ENCODE data around the gene LUC7L3. TPM values are rescaled to one million over a fixed set of nuclear protein-coding genes. Genes with fewer than 3 reads are reported as not detected.

Gene LUC7L3
- total RNA-seq, 2 experiments from 2014 or later = 184 to 200 TPM

DNA sequence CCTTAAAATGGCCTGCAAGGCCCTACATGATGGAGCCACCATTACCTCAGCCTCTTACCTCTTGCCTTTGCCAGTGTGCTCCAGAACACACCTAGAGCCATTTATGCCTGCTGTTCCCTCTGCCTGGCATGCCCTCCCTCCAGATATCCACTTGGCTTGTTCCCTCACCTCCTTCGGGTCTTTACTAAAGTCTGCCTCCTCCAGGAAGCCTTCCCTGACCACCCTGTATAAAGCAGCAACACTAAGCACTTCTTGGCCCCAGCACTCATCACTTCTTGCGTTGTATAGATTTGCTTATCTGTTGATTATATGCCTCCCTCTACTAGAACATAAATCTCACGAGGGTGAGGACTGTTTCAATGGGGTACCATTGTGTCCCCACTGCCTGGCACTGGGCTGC, 37.0 kb upstream of the LUC7L3 start:
- ATAC-seq (ENCODE audit: low read depth) (no peak), DNase-seq (no peak)
- Mint-ChIP-seq H3K27me3 (peaks cover 16% of the 10 kb centered on the region), H3K27ac (no peak overlapping the region), H3K36me3 (no peaks in the 10 kb centered on the region), H3K4me3 (no peak overlapping the region), H3K4me1 (peaks cover 4% of the 10 kb centered on the region), H3K9me3 (no peaks in the 10 kb centered on the region)
- POLR2A ChIA-PET = no interaction called here

DNA sequence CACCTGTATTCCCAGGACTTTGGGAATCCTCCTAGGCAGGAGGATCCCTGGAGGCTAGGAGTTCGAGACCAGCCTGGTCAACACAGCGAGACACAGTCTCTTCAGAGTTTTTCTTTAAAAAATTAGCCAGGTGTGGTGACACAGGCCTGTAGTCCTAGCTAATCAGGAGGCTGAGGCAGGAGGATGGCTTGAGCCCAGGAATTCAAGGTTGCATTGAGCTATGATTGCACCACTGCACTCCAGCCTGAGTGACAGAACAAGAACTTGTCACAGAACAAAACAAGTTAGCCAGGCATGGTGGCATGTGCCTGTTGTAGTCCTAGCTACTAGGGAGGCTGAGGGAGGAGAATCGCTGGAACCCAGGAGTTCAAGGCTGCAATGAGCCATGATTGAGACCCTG, 36.5 kb upstream of the LUC7L3 start:
- peaks cover 16% of the 10 kb centered on the region for H3K27me3 Mint-ChIP-seq
- H3K27ac Mint-ChIP-seq = no peak overlapping the region
- H3K4me3 Mint-ChIP-seq = no peak overlapping the region
- ATAC-seq (ENCODE audit: low read depth) = no peak
- peaks cover 4% of the 10 kb centered on the region for H3K4me1 Mint-ChIP-seq
- no peak for DNase-seq
- POLR2A ChIA-PET = no interaction called here
- no peaks in the 10 kb centered on the region for H3K36me3 Mint-ChIP-seq
- no peaks in the 10 kb centered on the region for H3K9me3 Mint-ChIP-seq

- ATAC-seq (ENCODE audit: low read depth) (no peak), DNase-seq (no peak)
- POLR2A ChIA-PET = no interaction called here
- Mint-ChIP-seq H3K27ac (no peak overlapping the region), H3K4me1 (peaks cover 4% of the 10 kb centered on the region), H3K36me3 (no peaks in the 10 kb centered on the region), H3K4me3 (no peak overlapping the region), H3K27me3 (peaks cover 16% of the 10 kb centered on the region), H3K9me3 (no peaks in the 10 kb centered on the region)
Observed at GRCh38 chr17:50683434-50684287, 35.7 kb upstream of the LUC7L3 start.

- no peak for DNase-seq
- POLR2A ChIA-PET = no interaction called here
- no peak overlapping the region for H3K27ac Mint-ChIP-seq
- H3K36me3 Mint-ChIP-seq = no peaks in the 10 kb centered on the region
- no peak for ATAC-seq (ENCODE audit: low read depth)
- H3K9me3 Mint-ChIP-seq = no peaks in the 10 kb centered on the region
- H3K4me3 Mint-ChIP-seq = no peak overlapping the region
- peaks cover 16% of the 10 kb centered on the region for H3K27me3 Mint-ChIP-seq
- peaks cover 4% of the 10 kb centered on the region for H3K4me1 Mint-ChIP-seq
Observed at GRCh38 chr17:50684288-50684611, 35.2 kb upstream of the LUC7L3 start.

DNA sequence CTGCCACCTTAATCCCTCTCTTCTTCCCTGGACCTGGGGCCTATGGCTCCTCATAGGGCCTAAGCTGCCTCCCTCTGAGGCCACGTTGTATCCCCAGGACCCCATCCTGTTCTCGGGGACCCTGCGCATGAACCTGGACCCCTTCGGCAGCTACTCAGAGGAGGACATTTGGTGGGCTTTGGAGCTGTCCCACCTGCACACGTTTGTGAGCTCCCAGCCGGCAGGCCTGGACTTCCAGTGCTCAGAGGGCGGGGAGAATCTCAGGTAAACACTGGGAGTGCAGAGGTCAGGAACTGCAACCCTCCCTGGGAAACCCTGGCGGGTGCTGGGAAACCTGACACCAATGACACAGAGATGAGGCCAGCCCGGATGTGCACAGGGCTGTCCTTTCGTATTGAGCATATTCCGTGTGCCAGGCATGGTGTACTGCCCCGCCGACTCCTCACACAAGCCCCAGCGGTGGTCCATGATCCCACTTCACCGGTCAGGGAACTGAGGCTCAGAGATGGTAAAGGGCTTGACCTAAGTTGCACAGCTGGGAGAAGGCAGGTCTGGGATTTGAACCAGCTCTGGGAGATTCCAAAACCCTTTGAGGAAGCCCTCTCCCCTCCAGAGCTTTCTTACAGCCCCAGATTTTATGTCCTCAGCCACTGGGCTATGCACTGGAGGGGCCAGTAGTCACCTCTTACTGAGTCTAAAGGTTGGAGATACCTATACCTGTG, 34.6 kb upstream of the LUC7L3 start:
- POLR2A ChIA-PET = no interaction called here
- DNase-seq = no peak

DNA sequence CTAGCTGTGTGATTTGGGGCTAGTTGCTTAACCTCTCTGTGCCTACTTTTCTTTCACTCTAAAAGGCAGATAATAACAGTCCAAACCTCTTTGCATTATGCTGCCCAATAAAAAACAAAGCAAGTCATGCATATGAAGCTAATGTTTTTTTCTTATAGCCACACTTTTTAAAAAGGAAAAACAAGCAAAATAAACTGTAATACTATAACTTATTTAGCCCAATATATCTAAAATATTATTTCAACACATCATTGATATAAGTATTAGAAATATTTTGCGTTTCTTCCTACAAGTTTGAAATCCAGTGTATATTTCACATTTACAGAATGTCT, 34.1 kb upstream of the LUC7L3 start:
- POLR2A ChIA-PET = no interaction called here
- H3K4me3 Mint-ChIP-seq = no peak overlapping the region
- H3K4me1 Mint-ChIP-seq = peaks cover 4% of the 10 kb centered on the region
- H3K36me3 Mint-ChIP-seq = no peaks in the 10 kb centered on the region
- no peak for ATAC-seq (ENCODE audit: low read depth)
- no peak overlapping the region for H3K27ac Mint-ChIP-seq
- DNase-seq = no peak
- no peaks in the 10 kb centered on the region for H3K9me3 Mint-ChIP-seq
- H3K27me3 Mint-ChIP-seq = peaks cover 16% of the 10 kb centered on the region

More for the DNA sequence above, 34.6 kb upstream of the LUC7L3 start:
- peaks cover 4% of the 10 kb centered on the region for H3K4me1 Mint-ChIP-seq
- no peak overlapping the region for H3K4me3 Mint-ChIP-seq
- peaks cover 16% of the 10 kb centered on the region for H3K27me3 Mint-ChIP-seq
- no peaks in the 10 kb centered on the region for H3K36me3 Mint-ChIP-seq
- no peaks in the 10 kb centered on the region for H3K9me3 Mint-ChIP-seq
- ATAC-seq (ENCODE audit: low read depth) = no peak
- H3K27ac Mint-ChIP-seq = no peak overlapping the region

DNA sequence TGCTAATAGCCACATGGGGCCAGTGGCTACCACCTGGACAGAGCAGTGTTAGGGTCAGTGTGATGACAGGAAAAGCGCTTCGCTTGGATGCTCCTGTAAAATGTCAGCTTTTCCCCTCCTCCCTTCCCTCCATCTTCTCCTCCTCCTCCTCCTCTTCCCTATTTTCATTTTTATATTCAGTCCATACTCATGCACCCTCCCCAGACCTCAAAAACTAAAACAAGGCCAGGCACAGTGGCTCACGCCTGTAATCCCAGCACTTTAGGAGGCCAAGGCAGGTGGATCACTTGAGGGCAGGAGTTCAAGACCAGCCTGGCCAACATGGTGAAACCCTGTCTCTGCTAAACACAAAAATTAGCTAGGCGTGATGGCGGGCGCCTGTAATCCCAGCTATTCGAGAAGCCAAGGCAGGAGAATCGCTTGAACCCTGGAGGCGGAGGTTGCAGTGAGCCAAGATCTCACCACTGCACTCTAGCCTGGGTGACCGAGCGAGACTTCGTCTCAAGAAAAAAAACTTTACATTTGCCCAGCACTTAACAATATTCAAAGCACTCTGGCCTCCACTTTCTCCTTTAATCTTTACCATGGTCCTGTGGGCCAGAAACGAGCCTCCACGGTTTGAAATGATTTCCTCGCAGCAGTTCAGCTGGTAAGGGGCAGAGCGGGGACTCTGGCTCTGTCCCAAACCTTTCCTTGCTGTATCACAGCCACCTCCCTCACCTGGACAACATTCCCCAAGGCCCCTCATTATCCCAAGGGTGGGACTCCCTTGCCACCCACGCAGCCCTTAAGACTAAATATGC, 33.5 kb upstream of the LUC7L3 start:
- Mint-ChIP-seq H3K27me3 (peaks cover 11% of the 10 kb centered on the region), H3K9me3 (no peaks in the 10 kb centered on the region), H3K27ac (no peak overlapping the region), H3K4me1 (peaks cover 4% of the 10 kb centered on the region), H3K4me3 (no peak overlapping the region), H3K36me3 (no peaks in the 10 kb centered on the region)
- no peak for DNase-seq
- POLR2A ChIA-PET = no interaction called here
- ATAC-seq (ENCODE audit: low read depth) = no peak

GRCh38 chr17:50686494-50687199, 32.8 kb upstream of the LUC7L3 start:
- DNase-seq = no peak
- H3K9me3 Mint-ChIP-seq = no peaks in the 10 kb centered on the region
- no peak overlapping the region for H3K27ac Mint-ChIP-seq
- POLR2A ChIA-PET = no interaction called here
- no peaks in the 10 kb centered on the region for H3K36me3 Mint-ChIP-seq
- no peaks in the 10 kb centered on the region for H3K4me1 Mint-ChIP-seq
- H3K4me3 Mint-ChIP-seq = no peak overlapping the region
- no peak for ATAC-seq (ENCODE audit: low read depth)
- H3K27me3 Mint-ChIP-seq = peaks cover 5% of the 10 kb centered on the region

GRCh38 chr17:50687200-50688066, 32.0 kb upstream of the LUC7L3 start:
- H3K4me3 Mint-ChIP-seq = no peak overlapping the region
- DNase-seq (no peak), ATAC-seq (ENCODE audit: low read depth) (no peak)
- no peaks in the 10 kb centered on the region for H3K9me3 Mint-ChIP-seq
- POLR2A ChIA-PET = no interaction called here
- no peaks in the 10 kb centered on the region for H3K27me3 Mint-ChIP-seq
- H3K4me1 Mint-ChIP-seq = no peaks in the 10 kb centered on the region
- no peak overlapping the region for H3K27ac Mint-ChIP-seq
- no peaks in the 10 kb centered on the region for H3K36me3 Mint-ChIP-seq

DNA sequence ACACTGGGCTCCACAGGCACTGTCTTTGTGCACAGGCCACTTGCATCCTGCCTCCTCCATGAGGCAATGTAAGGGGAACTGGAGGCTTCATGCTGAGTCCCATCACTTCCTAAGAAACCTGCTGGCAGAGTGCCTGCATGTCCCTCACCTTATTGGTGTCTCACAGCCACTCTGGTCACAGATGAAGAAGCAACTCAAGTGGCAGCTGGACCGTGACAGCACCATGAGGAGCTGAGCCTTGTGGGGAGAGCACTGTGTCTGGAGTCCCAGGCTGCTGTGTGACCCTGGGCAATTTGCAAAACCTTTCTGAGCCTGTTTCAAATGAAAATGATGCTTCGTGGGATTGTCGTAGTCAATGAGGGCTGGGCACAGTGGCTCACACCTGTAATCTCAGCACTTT, 31.2 kb upstream of the LUC7L3 start:
- DNase-seq = no peak
- Mint-ChIP-seq H3K27me3 (no peaks in the 10 kb centered on the region), H3K27ac (no peak overlapping the region), H3K4me3 (no peak overlapping the region), H3K9me3 (no peaks in the 10 kb centered on the region), H3K4me1 (no peaks in the 10 kb centered on the region), H3K36me3 (no peaks in the 10 kb centered on the region)
- POLR2A ChIA-PET = no interaction called here
- ATAC-seq (ENCODE audit: low read depth) = no peak

DNA sequence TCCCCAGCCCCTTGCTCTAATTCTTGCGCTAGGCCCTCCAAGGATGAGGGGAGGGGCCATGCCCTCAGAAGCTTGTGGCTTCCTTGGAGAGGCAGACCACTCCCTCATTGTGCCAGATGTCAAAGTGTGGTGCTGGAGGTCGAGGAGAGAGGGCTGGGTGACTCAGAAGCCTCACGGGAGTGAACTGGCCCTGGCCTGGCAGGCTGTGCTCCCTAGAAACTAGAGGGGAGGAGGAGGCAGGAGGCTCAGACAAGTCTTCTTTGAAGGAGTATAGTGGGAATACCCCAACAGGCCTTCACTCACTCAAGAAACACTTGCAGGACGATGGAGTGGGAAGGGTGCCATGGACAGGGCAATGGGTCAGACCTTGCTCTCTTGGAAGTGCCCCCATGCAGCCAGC, 30.2 kb upstream of the LUC7L3 start:
- Mint-ChIP-seq H3K4me1 (no peaks in the 10 kb centered on the region), H3K4me3 (no peak overlapping the region), H3K27me3 (no peaks in the 10 kb centered on the region), H3K9me3 (no peaks in the 10 kb centered on the region), H3K36me3 (no peaks in the 10 kb centered on the region), H3K27ac (no peak overlapping the region)
- DNase-seq (no peak), ATAC-seq (ENCODE audit: low read depth) (no peak)
- POLR2A ChIA-PET = no interaction called here

DNA sequence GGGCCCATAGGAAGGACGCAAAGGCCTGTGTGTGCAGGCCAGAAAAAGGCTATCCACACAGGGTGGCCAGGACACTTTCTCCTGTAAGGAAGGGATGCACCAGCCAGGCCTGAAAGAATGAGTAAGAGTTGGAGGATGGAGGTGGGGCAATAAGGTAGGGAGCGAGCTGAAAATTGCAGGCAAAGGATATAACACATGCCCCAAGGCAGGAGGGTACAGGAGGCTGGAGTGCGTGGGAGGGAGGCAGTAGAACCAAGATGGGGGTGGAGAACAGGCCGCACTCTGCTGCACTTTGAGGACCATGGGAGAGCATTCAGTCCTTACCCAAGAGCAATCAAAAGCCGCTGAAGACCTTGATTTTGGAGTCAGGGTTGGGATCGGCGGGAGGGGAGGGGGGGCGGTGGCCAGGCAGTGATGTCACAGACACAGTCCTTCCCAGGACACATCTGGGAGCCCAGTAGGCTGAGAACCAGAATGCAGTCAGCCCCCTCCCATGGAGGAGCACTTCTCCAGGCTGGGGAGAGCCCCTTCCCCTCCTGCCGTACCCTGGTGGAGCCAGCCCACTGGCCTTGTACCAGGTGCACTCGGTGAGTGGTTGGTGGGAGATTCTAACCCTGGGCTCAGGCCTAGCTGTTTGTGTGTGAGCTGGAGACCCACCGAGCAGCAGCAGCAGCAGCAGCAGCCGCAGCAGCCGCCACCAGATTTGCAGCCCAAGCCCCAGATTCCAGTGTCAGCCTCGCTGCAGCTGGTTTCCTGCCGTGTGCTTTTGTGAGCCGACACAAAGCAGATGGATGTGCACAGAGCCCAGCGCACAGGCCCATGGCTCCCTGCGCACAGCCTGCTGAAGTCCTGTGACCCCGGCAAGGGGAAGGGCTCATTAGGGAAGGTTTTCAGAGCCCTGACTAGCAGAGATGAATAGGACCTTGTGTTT, 29.2 kb upstream of the LUC7L3 start:
- no peak overlapping the region for H3K27ac Mint-ChIP-seq
- POLR2A ChIA-PET = no interaction called here
- DNase-seq (no peak), ATAC-seq (ENCODE audit: low read depth) (no peak)
- no peak overlapping the region for H3K4me3 Mint-ChIP-seq
- peaks cover 1% of the 10 kb centered on the region for H3K36me3 Mint-ChIP-seq
- no peaks in the 10 kb centered on the region for H3K9me3 Mint-ChIP-seq
- no peaks in the 10 kb centered on the region for H3K27me3 Mint-ChIP-seq
- no peaks in the 10 kb centered on the region for H3K4me1 Mint-ChIP-seq

Measured in activated naive CD8-positive, alpha-beta T cell treated with anti-CD3 and anti-CD28 coated beads, Interleukin-2, amount 10 ng/mL, durations not matched to agents 7 days and 5 days (primary cell).